ENCODE data around the gene RCVRN. TPM values are rescaled to one million over a fixed set of nuclear protein-coding genes. Genes with fewer than 3 reads are reported as not detected.

The RCVRN gene
- total and polyA plus RNA-seq, 2 of the 13 experiments (the other 11 are each of a cell fraction or from before 2014, with no cell fraction given), result not detected

- no peak for TF ChIP-seq MAX (IDR thresholded peaks at IDR 0.05)
- TF ChIP-seq, protein P1, sequence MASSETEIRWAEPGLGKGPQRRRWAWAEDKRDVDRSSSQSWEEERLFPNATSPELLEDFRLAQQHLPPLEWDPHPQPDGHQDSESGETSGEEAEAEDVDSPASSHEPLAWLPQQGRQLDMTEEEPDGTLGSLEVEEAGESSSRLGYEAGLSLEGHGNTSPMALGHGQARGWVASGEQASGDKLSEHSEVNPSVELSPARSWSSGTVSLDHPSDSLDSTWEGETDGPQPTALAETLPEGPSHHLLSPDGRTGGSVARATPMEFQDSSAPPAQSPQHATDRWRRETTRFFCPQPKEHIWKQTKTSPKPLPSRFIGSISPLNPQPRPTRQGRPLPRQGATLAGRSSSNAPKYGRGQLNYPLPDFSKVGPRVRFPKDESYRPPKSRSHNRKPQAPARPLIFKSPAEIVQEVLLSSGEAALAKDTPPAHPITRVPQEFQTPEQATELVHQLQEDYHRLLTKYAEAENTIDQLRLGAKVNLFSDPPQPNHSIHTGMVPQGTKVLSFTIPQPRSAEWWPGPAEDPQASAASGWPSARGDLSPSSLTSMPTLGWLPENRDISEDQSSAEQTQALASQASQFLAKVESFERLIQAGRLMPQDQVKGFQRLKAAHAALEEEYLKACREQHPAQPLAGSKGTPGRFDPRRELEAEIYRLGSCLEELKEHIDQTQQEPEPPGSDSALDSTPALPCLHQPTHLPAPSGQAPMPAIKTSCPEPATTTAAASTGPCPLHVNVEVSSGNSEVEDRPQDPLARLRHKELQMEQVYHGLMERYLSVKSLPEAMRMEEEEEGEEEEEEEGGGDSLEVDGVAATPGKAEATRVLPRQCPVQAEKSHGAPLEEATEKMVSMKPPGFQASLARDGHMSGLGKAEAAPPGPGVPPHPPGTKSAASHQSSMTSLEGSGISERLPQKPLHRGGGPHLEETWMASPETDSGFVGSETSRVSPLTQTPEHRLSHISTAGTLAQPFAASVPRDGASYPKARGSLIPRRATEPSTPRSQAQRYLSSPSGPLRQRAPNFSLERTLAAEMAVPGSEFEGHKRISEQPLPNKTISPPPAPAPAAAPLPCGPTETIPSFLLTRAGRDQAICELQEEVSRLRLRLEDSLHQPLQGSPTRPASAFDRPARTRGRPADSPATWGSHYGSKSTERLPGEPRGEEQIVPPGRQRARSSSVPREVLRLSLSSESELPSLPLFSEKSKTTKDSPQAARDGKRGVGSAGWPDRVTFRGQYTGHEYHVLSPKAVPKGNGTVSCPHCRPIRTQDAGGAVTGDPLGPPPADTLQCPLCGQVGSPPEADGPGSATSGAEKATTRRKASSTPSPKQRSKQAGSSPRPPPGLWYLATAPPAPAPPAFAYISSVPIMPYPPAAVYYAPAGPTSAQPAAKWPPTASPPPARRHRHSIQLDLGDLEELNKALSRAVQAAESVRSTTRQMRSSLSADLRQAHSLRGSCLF (CRISPR knock-in tag; IDR thresholded peaks at IDR 0.05; ENCODE audit: borderline replicate concordance), result no peak
- no peak for TF ChIP-seq ZFP36L1 (CRISPR knock-in tag; IDR thresholded peaks at IDR 0.05)
- TF ChIP-seq CREM (IDR thresholded peaks at IDR 0.05), result no peak
- no peak for TF ChIP-seq CREM (CRISPR knock-in tag; IDR thresholded peaks at IDR 0.05)
- no peak for TF ChIP-seq NR1H2 (CRISPR knock-in tag; IDR thresholded peaks at IDR 0.05; ENCODE audit: borderline replicate concordance, low read depth)
- no peak for TF ChIP-seq ZNF253 (CRISPR knock-in tag; IDR thresholded peaks at IDR 0.05; ENCODE audit: borderline replicate concordance)
- no peak for TF ChIP-seq AKAP8 (CRISPR knock-in tag; IDR thresholded peaks at IDR 0.05)
- no peak for TF ChIP-seq POLR2G (IDR thresholded peaks at IDR 0.05; ENCODE audit: low read depth, low read length)
- TF ChIP-seq ZNF550 (CRISPR knock-in tag; IDR thresholded peaks at IDR 0.05; ENCODE audit: borderline replicate concordance), result no peak
- TF ChIP-seq ZNF333 (CRISPR knock-in tag; IDR thresholded peaks at IDR 0.05; ENCODE audit: borderline replicate concordance), result no peak
- TF ChIP-seq SP5 (CRISPR knock-in tag; IDR thresholded peaks at IDR 0.05; ENCODE audit: borderline replicate concordance, low read depth), result no peak
- no peak for TF ChIP-seq SRF (IDR thresholded peaks at IDR 0.05; ENCODE audit: low read depth, low read length)
- TF ChIP-seq SUZ12 (IDR thresholded peaks at IDR 0.05; ENCODE audit: low read depth, low read length), result no peak
- TF ChIP-seq ZNF3 (CRISPR knock-in tag; IDR thresholded peaks at IDR 0.05), result no peak
- TF ChIP-seq ZFP36L2 (CRISPR knock-in tag; IDR thresholded peaks at IDR 0.05), result no peak
- DNase-seq (ENCODE audit: low spot score), result no peak
- no peaks in the 10 kb centered on the region for H3K79me2 ChIP-seq (ENCODE audit: insufficient read depth, low read length)
- intact Hi-C loops (cut with micrococcal nuclease; ENCODE audit: unreplicated experiment), result no loop called here
- no peak for FAIRE-seq
- POLR2A ChIA-PET, result no interaction called here
- H3K27me3 ChIP-seq (ENCODE audit: control insufficient read depth in 1 of 2, insufficient read depth in 2 of 2, low read length in 2 of 2), result peaks cover 0 to 23% of the 10 kb centered on the region in 2 experiments; a peak in 4 of 5 replicates
- no peak overlapping the region for H3K9ac ChIP-seq (ENCODE audit: insufficient read depth, low read depth, low read length)
- WGBS (ENCODE audit: low lambda C conversion rate), result 60% methylated on average over 6 of the region's 7 CpGs
- no peak overlapping the region for H3K4me3 ChIP-seq (replicated peaks in 1 of 3; ENCODE audit: insufficient read depth in 1 of 3, low read depth in 2 of 3, low read length in 3 of 3)
- no peak overlapping the region for H3K27ac ChIP-seq (ENCODE audit: extremely low read length, insufficient read depth, low read length)
- in situ Hi-C loops (cut with HindIII; ENCODE audit: extremely low pct_ligation_motif_present, low pct_unique_long_range_greater_than_20kb), result no loop called here
- H3K4me1 ChIP-seq (ENCODE audit: insufficient read depth, low read length), result no peaks in the 10 kb centered on the region
- no peak overlapping the region for H3K4me2 ChIP-seq (ENCODE audit: low read depth, low read length)
- no peak for ATAC-seq
- no TSS peak for BruUV-seq (replicated peaks)
- no peak overlapping the region for H2AFZ ChIP-seq (ENCODE audit: low read length)
- H4K20me1 ChIP-seq (ENCODE audit: insufficient read depth, low read length), result no peaks in the 10 kb centered on the region
- H3K9me3 ChIP-seq (ENCODE audit: low read length), result no peaks in the 10 kb centered on the region
- no peaks in the 10 kb centered on the region for H3K36me3 ChIP-seq (replicated peaks in 1 of 2; ENCODE audit: control insufficient read depth in 1 of 2, insufficient read depth in 2 of 2, low read length in 2 of 2)
- CTCF ChIA-PET (ENCODE audit: low intra/inter-chr PET ratio, low total read pairs), result no interaction called here
Observed at GRCh38 chr17:9907131-9907530, 2.1 kb upstream of the RCVRN start.

Data from HepG2 (cell line).